Panc1 (cell line): ENCODE results near the gene THSD7A. TPM values are rescaled to one million over a fixed set of nuclear protein-coding genes. Genes with fewer than 3 reads are reported as not detected.

ENCODE experiments used
- ATAC-seq: fragments of 200-7000 bp; cut with Tn5 transposase; 2 replicates; pipeline ENCODE4 v1.9.1; 2020; ENCODE audit warnings: mild to moderate bottlenecking, moderate library complexity
- BruUV-seq: library from RNA; stranded (reverse); fragments of 400-500 nt; replicated peaks from 2 replicates; lab custom pipeline; 2021; lab: Mats Ljungman, UMichigan
- CTCF ChIA-PET: fragments of 300-600 bp; sonication (Branson Sonifier 250); formaldehyde crosslinking; loops from one replicate; lab custom pipeline; 2022; ENCODE audit warnings: antibody characterized with exemption; lab: Charles Lee
- POLR2A ChIA-PET: fragments of 300-600 bp; sonication (Branson Sonifier 250); formaldehyde crosslinking; loops from one replicate; lab custom pipeline; 2022; ENCODE audit warnings: antibody characterized with exemption; lab: Charles Lee
- DNase-seq: peaks from one replicate; pipeline ENCODE4 v3.0.0-alpha.2; 2010; ENCODE audit warnings: low read depth, low spot score
- H3K27ac ChIP-seq: 2 replicates; pipeline ENCODE4 v1.5.1; 2011; ENCODE audit warnings: mild to moderate bottlenecking, low read length, inconsistent platforms
- H3K27me3 ChIP-seq: fragments of 200-500 bp; sonication (Bioruptor generic); 2 replicates; pipeline ENCODE4 v1.6.0; 2014; ENCODE audit warnings: low read length, inconsistent platforms; ENCODE audit not compliant: control insufficient read depth, insufficient read depth
- H3K36me3 ChIP-seq: fragments of 200-500 bp; sonication (Bioruptor generic); 2 replicates; pipeline ENCODE4 v1.5.1; 2014; ENCODE audit warnings: inconsistent platforms, mild to moderate bottlenecking, low read length, moderate library complexity; ENCODE audit not compliant: control insufficient read depth, insufficient read depth
- H3K4me1 ChIP-seq: 2 replicates; pipeline ENCODE4 v1.5.1; 2011; ENCODE audit warnings: inconsistent platforms, mild to moderate bottlenecking, low read length, moderate library complexity; ENCODE audit not compliant: control insufficient read depth, insufficient read depth
- H3K4me3 ChIP-seq, 2 experiments: 2 replicates each; pipeline ENCODE4 v1.5.1; 2011 to 2012; ENCODE audit warnings: low read depth in 2 of 2, low read length in 2 of 2, mild to moderate bottlenecking in 2 of 2, inconsistent platforms in 1 of 2, moderate library complexity in 1 of 2
- H3K9me3 ChIP-seq: fragments of 200-500 bp; sonication (Bioruptor generic); 2 replicates; pipeline ENCODE4 v1.5.1; 2014; ENCODE audit warnings: low read depth, mild to moderate bottlenecking, inconsistent platforms, low read length, moderate library complexity; ENCODE audit not compliant: control insufficient read depth, insufficient read depth
- POLR2AphosphoS5 ChIP-seq: IDR thresholded peaks from 2 replicates; pipeline ENCODE4 v1.6.1; 2012; ENCODE audit warnings: mild to moderate bottlenecking, low read depth, low read length, moderate library complexity
- REST ChIP-seq, 2 experiments: IDR thresholded peaks; 2 replicates each; pipeline ENCODE4 v1.6.1; 2011 to 2012; ENCODE audit warnings: low read depth in 2 of 2, control low read depth in 1 of 2, low read length in 1 of 2, mild to moderate bottlenecking in 1 of 2, moderate library complexity in 1 of 2; ENCODE audit not compliant: insufficient read depth in 1 of 2
- SIN3A ChIP-seq: IDR thresholded peaks from 2 replicates; pipeline ENCODE4 v1.6.1; 2012; ENCODE audit warnings: low read depth, mild to moderate bottlenecking, low read length, moderate library complexity, borderline replicate concordance; ENCODE audit not compliant: insufficient read depth
- TCF7L2 ChIP-seq: IDR thresholded peaks from 2 replicates; pipeline ENCODE4 v1.6.1; 2011; ENCODE audit warnings: mild to moderate bottlenecking, low read depth, low read length, inconsistent platforms
- in situ Hi-C: cut with HindIII; loops from 2 replicates; pipeline ENCODE4 v1.10.0; 2016; ENCODE audit warnings: low sequenced_read_pairs, low pct_unique_long_range_greater_than_20kb
- intact Hi-C: fragments of 100-400 bp; cut with micrococcal nuclease; formaldehyde crosslinking; loops from one replicate; pipeline ENCODE4 v1.10.0; 2022; ENCODE audit not compliant: unreplicated experiment
- total RNA-seq: library from RNA; stranded (reverse); gene quantifications from one replicate; pipeline ENCODE4 v1.2.1, GENCODE V29; 2021; ENCODE audit not compliant: unreplicated experiment
- TF ChIP-seq, protein P1 (sequence below): fragments of 450-650 bp; IDR thresholded peaks from 2 replicates; pipeline ENCODE4 v1.5.1; 2017; ENCODE audit warnings: mild to moderate bottlenecking

The THSD7A gene
- total RNA-seq, 1 experiment from 2014 or later, result 38.6 TPM

- Histone ChIP-seq H3K4me1 (no peaks in the 10 kb centered on the region), H3K9me3 (no peaks in the 10 kb centered on the region), H3K27me3 (no peaks in the 10 kb centered on the region), H3K27ac (no peak overlapping the region), H3K36me3 (no peaks in the 10 kb centered on the region), H3K4me3 (no peak overlapping the region)
- BruUV-seq, result no TSS peak
- in situ Hi-C loops (no loop called here), intact Hi-C loops (no loop called here)
- TF ChIP-seq SIN3A (no peak), POLR2AphosphoS5 (no peak)
- DNase-seq, result no peak
- ChIA-PET CTCF (no interaction called here), POLR2A (no interaction called here)
- ATAC-seq, result no peak
These were observed 261.0 kb downstream of the THSD7A start for GRCh38 chr7:11570922-11571550.

DNA sequence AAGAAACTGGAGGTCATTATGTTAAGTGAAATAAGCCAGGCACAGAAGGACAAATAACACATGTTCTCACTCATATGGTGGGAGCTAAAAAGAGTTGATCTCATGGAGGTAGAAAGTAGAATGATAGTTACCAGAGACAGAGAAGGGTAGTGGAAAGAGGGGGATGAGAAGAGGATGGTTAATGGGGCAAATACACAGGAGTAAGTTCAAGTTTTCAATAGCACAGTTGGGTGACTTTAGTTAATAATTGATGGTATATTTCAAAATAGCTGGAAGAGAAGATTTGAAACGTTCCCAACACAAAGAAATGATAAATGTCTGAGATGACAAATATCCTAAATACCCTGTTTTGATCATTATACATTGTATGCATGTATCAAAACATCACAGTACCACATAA is 261.8 kb downstream of the THSD7A start:
- Histone ChIP-seq H3K9me3 (no peaks in the 10 kb centered on the region), H3K27me3 (no peaks in the 10 kb centered on the region), H3K36me3 (no peaks in the 10 kb centered on the region), H3K27ac (no peak overlapping the region), H3K4me1 (no peaks in the 10 kb centered on the region), H3K4me3 (no peak overlapping the region)
- CTCF ChIA-PET, result no interaction called here
- no peak for ATAC-seq
- no TSS peak for BruUV-seq
- in situ Hi-C loops, result no loop called here
- no peak for TF ChIP-seq SIN3A
- no peak for TF ChIP-seq REST (IDR thresholded peaks at IDR 0.05; ENCODE audit: insufficient read depth in 1 of 2, low read depth in 2 of 2, low read length in 1 of 2)
- TF ChIP-seq TCF7L2, result no peak
- no peak for TF ChIP-seq POLR2AphosphoS5
- TF ChIP-seq, protein P1, sequence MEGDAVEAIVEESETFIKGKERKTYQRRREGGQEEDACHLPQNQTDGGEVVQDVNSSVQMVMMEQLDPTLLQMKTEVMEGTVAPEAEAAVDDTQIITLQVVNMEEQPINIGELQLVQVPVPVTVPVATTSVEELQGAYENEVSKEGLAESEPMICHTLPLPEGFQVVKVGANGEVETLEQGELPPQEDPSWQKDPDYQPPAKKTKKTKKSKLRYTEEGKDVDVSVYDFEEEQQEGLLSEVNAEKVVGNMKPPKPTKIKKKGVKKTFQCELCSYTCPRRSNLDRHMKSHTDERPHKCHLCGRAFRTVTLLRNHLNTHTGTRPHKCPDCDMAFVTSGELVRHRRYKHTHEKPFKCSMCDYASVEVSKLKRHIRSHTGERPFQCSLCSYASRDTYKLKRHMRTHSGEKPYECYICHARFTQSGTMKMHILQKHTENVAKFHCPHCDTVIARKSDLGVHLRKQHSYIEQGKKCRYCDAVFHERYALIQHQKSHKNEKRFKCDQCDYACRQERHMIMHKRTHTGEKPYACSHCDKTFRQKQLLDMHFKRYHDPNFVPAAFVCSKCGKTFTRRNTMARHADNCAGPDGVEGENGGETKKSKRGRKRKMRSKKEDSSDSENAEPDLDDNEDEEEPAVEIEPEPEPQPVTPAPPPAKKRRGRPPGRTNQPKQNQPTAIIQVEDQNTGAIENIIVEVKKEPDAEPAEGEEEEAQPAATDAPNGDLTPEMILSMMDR, result no peak
- DNase-seq, result no peak
- POLR2A ChIA-PET, result no interaction called here
- intact Hi-C loops, result no loop called here

GRCh38 chr7:11567571-11567970 is 264.4 kb downstream of the THSD7A start:
- TF ChIP-seq, protein P1, result no peak
- TF ChIP-seq SIN3A (no peak), POLR2AphosphoS5 (no peak), TCF7L2 (no peak), REST (IDR thresholded peaks at IDR 0.05; ENCODE audit: insufficient read depth in 1 of 2, low read depth in 2 of 2, low read length in 1 of 2) (no peak)
- no TSS peak for BruUV-seq
- ATAC-seq, result no peak
- H3K27me3 ChIP-seq, result no peaks in the 10 kb centered on the region
- no peak for DNase-seq
- H3K9me3 ChIP-seq, result no peaks in the 10 kb centered on the region
- in situ Hi-C loops (no loop called here), intact Hi-C loops (no loop called here)
- H3K4me3 ChIP-seq, result no peak overlapping the region
- no peaks in the 10 kb centered on the region for H3K4me1 ChIP-seq
- no peaks in the 10 kb centered on the region for H3K36me3 ChIP-seq
- POLR2A ChIA-PET, result no interaction called here
- no peak overlapping the region for H3K27ac ChIP-seq
- CTCF ChIA-PET, result no interaction called here
